PC-3 (cell line): ENCODE measurements around the gene MEGF9. TPM values are rescaled to one million over a fixed set of nuclear protein-coding genes. Genes with fewer than 3 reads are reported as not detected.

Experiments used
- ATAC-seq: fragments of 200-7000 bp; cut with Tn5 transposase; 2 replicates; pipeline ENCODE4 v1.9.1; 2020; ENCODE audit warnings: mild to moderate bottlenecking, moderate library complexity
- BruUV-seq: library from RNA; stranded (reverse); fragments of 400-500 nt; replicated peaks from 2 replicates; lab custom pipeline; 2021; lab: Mats Ljungman, UMichigan
- CTCF ChIA-PET: fragments of 300-600 bp; sonication (Branson Sonifier 250); formaldehyde crosslinking; loops from one replicate; lab custom pipeline; 2022; ENCODE audit warnings: antibody characterized with exemption; lab: Charles Lee
- POLR2A ChIA-PET: fragments of 300-600 bp; sonication (Branson Sonifier 250); formaldehyde crosslinking; loops from one replicate; lab custom pipeline; 2022; ENCODE audit warnings: antibody characterized with exemption; ENCODE audit not compliant: unreplicated experiment; lab: Charles Lee
- DNase-seq: peaks from one replicate; pipeline ENCODE4 v3.0.0-alpha.2; 2015
- H2AFZ ChIP-seq: fragments of 300-600 bp; sonication (generic); 2 replicates; pipeline ENCODE4 v1.6.0; 2016; ENCODE audit warnings: antibody characterized with exemption, low read length
- H3F3A ChIP-seq: fragments of 300-600 bp; sonication (generic); one replicate; pipeline ENCODE4 v1.6.0; 2017; ENCODE audit warnings: antibody characterized with exemption, low read length, control low read depth, mild to moderate bottlenecking; ENCODE audit not compliant: unreplicated experiment
- H3K27ac ChIP-seq: fragments of 300-600 bp; sonication (generic); 2 replicates; pipeline ENCODE4 v1.5.1; 2016; ENCODE audit warnings: mild to moderate bottlenecking, low read length
- H3K27me3 ChIP-seq: fragments of 300-600 bp; sonication (generic); 2 replicates; pipeline ENCODE4 v1.6.1; 2016; ENCODE audit warnings: low read length, mixed read lengths
- H3K36me3 ChIP-seq: fragments of 300-600 bp; sonication (generic); 2 replicates; pipeline ENCODE4 v1.6.1; 2016; ENCODE audit warnings: low read depth, mixed run types, low read length, mixed read lengths
- H3K4me1 ChIP-seq: fragments of 300-600 bp; sonication (generic); 2 replicates; pipeline ENCODE4 v1.5.1; 2016; ENCODE audit warnings: low read length; ENCODE audit not compliant: insufficient read depth
- H3K4me2 ChIP-seq: fragments of 300-600 bp; sonication (generic); 2 replicates; pipeline ENCODE4 v1.6.0; 2016; ENCODE audit warnings: low read length
- H3K4me3 ChIP-seq: fragments of 300-600 bp; sonication (generic); 2 replicates; pipeline ENCODE4 v1.5.1; 2016; ENCODE audit warnings: mild to moderate bottlenecking, low read length, mixed read lengths
- H3K79me2 ChIP-seq: fragments of 300-600 bp; sonication (generic); 2 replicates; pipeline ENCODE4 v1.6.1; 2017; ENCODE audit warnings: low read length, mixed read lengths
- H3K9ac ChIP-seq: fragments of 300-600 bp; sonication (generic); 2 replicates; pipeline ENCODE4 v1.6.0; 2016; ENCODE audit warnings: mild to moderate bottlenecking, low read length
- H3K9me2 ChIP-seq: fragments of 300-600 bp; sonication (generic); replicated peaks from 2 replicates; pipeline ENCODE4 v1.6.1; 2016; ENCODE audit warnings: mixed run types, low read length, mixed read lengths
- H3K9me3 ChIP-seq: fragments of 300-600 bp; sonication (generic); 2 replicates; pipeline ENCODE4 v1.6.1; 2016; ENCODE audit warnings: low read length, mixed read lengths
- H4K20me1 ChIP-seq: fragments of 300-600 bp; sonication (generic); 2 replicates; pipeline ENCODE4 v1.6.1; 2016; ENCODE audit warnings: low read length, mixed read lengths
- EZH2 ChIP-seq: fragments of 300-600 bp; sonication (generic); IDR thresholded peaks from one replicate; pipeline ENCODE4 v1.6.1; 2017; ENCODE audit warnings: antibody characterized with exemption, mild to moderate bottlenecking, low read length; ENCODE audit not compliant: unreplicated experiment
- EZH2phosphoT487 ChIP-seq: fragments of 300-600 bp; sonication (generic); IDR thresholded peaks from 2 replicates; pipeline ENCODE4 v1.6.1; 2018; ENCODE audit warnings: mild to moderate bottlenecking, antibody characterized with exemption, low read length, borderline replicate concordance
- intact Hi-C: fragments of 100-400 bp; cut with micrococcal nuclease; formaldehyde crosslinking; loops from 2 replicates; pipeline ENCODE4 v1.9.0; 2023
- total RNA-seq: library from RNA; depleted of rRNA; stranded (reverse); fragments of >200 nt; gene quantifications from 2 replicates; pipeline ENCODE4 v1.2.3, GENCODE V29; 2014
- TF ChIP-seq, protein P1 (sequence below): fragments of 300-600 bp; sonication (generic); conservative IDR thresholded peaks from 2 replicates; pipeline ENCODE4 v1.5.1; 2017; ENCODE audit warnings: antibody characterized with exemption, low read depth, mild to moderate bottlenecking, low read length

Gene MEGF9
- total RNA-seq, 1 experiment from 2014 or later: 2.6 TPM

DNA sequence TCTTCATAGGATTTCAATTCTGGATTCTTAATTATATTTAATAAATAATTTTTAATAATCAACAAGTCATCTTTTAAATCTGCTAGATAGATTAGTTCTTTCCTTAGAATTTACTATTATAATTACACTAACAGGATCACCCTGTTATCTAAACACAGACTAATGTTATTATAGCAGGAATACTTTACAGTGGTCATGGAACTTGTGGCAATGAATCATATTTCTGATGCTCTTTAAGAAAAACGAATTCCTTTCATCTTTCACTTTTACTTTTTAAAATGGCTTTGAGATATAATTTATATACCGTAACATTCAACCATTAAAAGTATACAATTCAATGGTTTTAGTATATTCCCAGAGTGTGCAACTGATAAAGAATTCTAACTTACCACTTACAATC is 104.6 kb downstream of the MEGF9 start:
- no TSS peak for BruUV-seq
- no peak for ATAC-seq
- H4K20me1 ChIP-seq: no peaks in the 10 kb centered on the region
- peaks cover 11% of the 10 kb centered on the region for H3K4me1 ChIP-seq
- intact Hi-C loops: loop anchor here (10.0 kb wide), 2 partner anchors 325 to 465 kb away; partner anchors contain the start of gene CNTRL
- H3K9me3 ChIP-seq: no peaks in the 10 kb centered on the region
- POLR2A ChIA-PET: no interaction called here
- peaks cover 3% of the 10 kb centered on the region; the same call in 1 of the 2 replicates for H3K36me3 ChIP-seq
- H3K9me2 ChIP-seq: no peaks in the 10 kb centered on the region
- H3K9ac ChIP-seq: no peak overlapping the region
- CTCF ChIA-PET: no interaction called here
- no peak for DNase-seq
- no peak overlapping the region for H3K4me3 ChIP-seq
- TF ChIP-seq EZH2phosphoT487: no peak
- TF ChIP-seq, protein P1, sequence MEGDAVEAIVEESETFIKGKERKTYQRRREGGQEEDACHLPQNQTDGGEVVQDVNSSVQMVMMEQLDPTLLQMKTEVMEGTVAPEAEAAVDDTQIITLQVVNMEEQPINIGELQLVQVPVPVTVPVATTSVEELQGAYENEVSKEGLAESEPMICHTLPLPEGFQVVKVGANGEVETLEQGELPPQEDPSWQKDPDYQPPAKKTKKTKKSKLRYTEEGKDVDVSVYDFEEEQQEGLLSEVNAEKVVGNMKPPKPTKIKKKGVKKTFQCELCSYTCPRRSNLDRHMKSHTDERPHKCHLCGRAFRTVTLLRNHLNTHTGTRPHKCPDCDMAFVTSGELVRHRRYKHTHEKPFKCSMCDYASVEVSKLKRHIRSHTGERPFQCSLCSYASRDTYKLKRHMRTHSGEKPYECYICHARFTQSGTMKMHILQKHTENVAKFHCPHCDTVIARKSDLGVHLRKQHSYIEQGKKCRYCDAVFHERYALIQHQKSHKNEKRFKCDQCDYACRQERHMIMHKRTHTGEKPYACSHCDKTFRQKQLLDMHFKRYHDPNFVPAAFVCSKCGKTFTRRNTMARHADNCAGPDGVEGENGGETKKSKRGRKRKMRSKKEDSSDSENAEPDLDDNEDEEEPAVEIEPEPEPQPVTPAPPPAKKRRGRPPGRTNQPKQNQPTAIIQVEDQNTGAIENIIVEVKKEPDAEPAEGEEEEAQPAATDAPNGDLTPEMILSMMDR: no peak
- TF ChIP-seq EZH2: no peak
- H3K4me2 ChIP-seq: no peak overlapping the region
- H3K27ac ChIP-seq: no peak overlapping the region
- no peaks in the 10 kb centered on the region for H3K27me3 ChIP-seq
- no peak overlapping the region for H2AFZ ChIP-seq
- H3K79me2 ChIP-seq: no peaks in the 10 kb centered on the region
- no peaks in the 10 kb centered on the region for H3F3A ChIP-seq

DNA sequence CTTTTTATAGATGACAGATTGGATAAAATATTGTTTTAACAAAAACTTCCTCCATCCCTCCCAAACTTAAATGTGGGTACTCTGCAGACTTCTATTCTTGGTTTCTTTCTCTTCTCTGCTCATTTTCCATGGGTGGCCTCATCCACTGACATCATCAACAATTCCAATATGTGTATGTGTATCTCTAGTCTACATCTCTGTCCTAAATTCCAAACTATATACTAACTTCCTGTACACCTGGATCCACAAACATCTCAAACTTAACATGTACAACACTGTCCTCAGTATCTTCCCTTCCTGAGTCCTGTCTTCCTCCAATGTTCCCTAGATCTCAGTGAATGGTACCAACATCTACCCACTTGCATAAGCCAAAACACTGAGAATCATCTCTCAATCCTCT is 105.8 kb downstream of the MEGF9 start:
- Histone ChIP-seq H3K9me2 (no peaks in the 10 kb centered on the region), H3F3A (no peaks in the 10 kb centered on the region), H3K4me2 (peak overlapping the region; percentile 1; the same call in 1 of the 2 replicates), H3K4me3 (no peak overlapping the region), H3K4me1 (peaks cover 11% of the 10 kb centered on the region), H3K9me3 (no peaks in the 10 kb centered on the region), H4K20me1 (no peaks in the 10 kb centered on the region), H3K9ac (no peak overlapping the region), H3K36me3 (peaks cover 3% of the 10 kb centered on the region; the same call in 1 of the 2 replicates), H3K27ac (no peak overlapping the region), H3K27me3 (no peaks in the 10 kb centered on the region), H3K79me2 (no peaks in the 10 kb centered on the region), H2AFZ (no peak overlapping the region)
- BruUV-seq: no TSS peak
- CTCF ChIA-PET: no interaction called here
- DNase-seq (peak; percentile 48), ATAC-seq (peak; percentile 62)
- intact Hi-C loops: no loop called here
- TF ChIP-seq EZH2 (no peak), EZH2phosphoT487 (no peak)
- TF ChIP-seq, protein P1: no peak
- POLR2A ChIA-PET: no interaction called here

DNA sequence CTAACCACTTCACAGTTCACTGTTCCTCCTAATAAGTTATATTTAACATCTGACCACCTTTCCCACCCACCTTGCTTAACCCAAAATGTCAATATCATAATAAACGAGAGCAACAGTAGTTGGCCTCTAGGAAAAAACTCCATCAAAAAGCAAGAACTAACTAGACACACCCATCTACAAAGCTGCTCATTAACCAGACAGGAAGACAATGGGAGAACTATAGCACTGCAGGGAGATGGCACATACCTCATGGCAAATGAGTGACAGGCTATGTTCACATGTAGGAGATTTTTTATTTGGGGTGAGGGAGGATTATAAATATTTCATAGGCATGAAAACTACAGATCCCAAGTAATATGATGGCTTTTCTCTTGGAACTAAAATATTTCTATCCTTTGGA is 110.7 kb downstream of the MEGF9 start:
- H3K4me3 ChIP-seq: no peak overlapping the region
- no peaks in the 10 kb centered on the region for H3K36me3 ChIP-seq
- no peak overlapping the region for H2AFZ ChIP-seq
- H3K9ac ChIP-seq: no peak overlapping the region
- H3K27ac ChIP-seq: no peak overlapping the region
- H3K4me1 ChIP-seq: peaks cover 4% of the 10 kb centered on the region
- no peaks in the 10 kb centered on the region for H3K27me3 ChIP-seq
- no peak overlapping the region for H3K4me2 ChIP-seq
- no peak for DNase-seq
- intact Hi-C loops: no loop called here
- no peaks in the 10 kb centered on the region for H3K9me3 ChIP-seq
- no peaks in the 10 kb centered on the region for H3K79me2 ChIP-seq
- no TSS peak for BruUV-seq
- no peaks in the 10 kb centered on the region for H4K20me1 ChIP-seq
- POLR2A ChIA-PET: no interaction called here
- CTCF ChIA-PET: no interaction called here
- no peak for ATAC-seq
- no peaks in the 10 kb centered on the region for H3F3A ChIP-seq
- TF ChIP-seq EZH2phosphoT487 (no peak), EZH2 (no peak)
- TF ChIP-seq, protein P1: no peak
- H3K9me2 ChIP-seq: no peaks in the 10 kb centered on the region
